GM21390 (cell line): ENCODE data around the gene P3H2.
"Not testable (repeated sequence)": the region's sequence is repeated elsewhere in the genome, so short reads cannot be mapped to it uniquely, and the experiment has no call there.

Source experiments
- ATAC-seq: cut with Tn5 transposase; IDR thresholded peaks from one replicate; pipeline ENCODE4 v1.9.1; 2021; ENCODE audit not compliant: unreplicated experiment

P3H2 gene

DNA sequence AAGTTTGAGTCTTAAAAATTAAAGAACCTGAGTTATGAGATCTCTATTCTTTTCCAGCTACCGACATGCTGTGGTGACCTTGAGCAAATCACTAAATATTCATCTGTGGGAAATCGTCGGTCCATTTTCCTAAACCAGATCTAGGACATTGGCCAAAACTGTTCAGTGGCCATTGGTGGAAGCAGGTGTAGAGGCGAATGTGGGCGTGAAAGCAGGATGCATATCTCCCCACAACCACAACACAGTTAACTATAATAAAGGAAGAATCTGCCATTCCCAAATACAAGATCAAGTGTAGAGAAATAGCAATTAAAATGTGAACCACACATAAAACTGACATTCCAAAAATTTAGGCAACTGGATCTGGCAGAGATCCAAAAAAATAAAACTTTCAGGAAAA lies 129.9 kb downstream of the P3H2 start:
- no peak for ATAC-seq

DNA sequence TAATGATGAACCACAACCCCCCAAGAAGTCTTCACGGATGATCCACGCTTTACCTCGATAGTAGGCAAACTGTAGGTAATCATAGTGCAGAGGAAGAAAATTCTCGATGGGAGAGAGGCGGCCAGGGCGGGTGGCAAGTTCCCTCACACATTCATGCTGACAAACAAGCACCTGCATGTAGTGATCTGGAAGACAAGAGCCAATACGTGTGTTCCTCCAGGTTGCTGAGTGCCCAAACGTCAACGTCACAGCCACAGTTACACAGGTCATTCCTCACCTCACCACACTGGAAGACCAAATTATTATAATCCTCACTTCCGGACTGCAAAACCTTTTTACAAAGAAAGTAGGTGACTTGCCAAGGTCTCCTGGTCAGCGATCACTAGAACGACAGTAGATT lies 131.8 kb downstream of the P3H2 start:
- no peak for ATAC-seq

DNA sequence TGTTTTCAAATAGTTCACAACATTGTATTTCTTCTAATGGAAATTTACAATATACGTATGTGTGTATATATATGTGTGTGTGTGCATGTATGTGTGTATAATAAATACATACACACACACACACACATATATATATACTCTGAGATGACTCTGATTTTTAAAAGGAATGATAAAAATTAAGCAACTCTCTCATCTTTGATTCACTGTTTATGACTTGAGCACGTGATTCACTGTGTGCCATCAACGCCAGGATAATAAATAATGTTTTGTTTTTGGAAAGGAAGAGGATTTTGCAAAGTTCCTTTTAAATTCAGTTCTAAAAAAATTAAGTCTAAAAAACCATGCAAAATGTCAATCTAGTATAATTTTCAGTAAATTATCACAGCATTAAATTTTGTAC lies 132.4 kb downstream of the P3H2 start:
- no peak for ATAC-seq

DNA sequence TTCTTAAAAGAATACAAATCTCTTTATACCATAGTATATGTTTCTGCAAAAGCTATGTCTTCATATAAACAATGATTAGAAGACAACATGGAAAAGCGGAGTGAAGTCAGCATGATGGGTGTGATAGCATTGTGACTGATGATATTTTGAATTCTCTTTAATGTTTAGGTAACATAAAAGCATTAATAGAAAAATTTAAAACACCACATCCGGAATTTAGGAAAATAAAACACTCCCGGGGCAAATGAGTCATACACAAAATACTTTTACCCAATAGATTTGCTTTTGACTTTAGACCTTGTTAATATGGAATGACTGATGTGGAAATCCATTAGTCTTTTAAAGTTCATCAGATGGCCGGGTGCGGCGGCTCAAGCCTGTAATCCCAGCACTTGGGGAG lies 134.7 kb downstream of the P3H2 start:
- no peak for ATAC-seq

DNA sequence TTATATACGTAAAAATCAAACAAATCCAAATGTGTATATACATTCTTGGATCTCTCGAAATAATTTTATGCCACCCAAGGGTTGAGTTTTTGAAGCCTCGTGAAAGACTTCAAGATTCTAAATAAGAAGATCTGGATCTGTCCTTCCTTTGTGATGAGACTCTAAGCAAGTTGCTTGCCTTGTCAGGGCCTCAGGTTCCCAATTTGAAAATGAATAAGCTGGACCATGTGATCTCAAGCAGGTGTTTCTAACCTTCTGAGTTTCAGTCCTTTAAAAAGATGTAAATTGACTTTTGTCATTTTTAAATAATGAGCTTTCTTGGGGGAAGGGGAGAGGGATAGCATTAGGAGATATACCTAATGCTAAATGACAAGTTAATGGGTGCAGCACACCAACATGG lies 137.1 kb downstream of the P3H2 start:
- no peak for ATAC-seq

DNA sequence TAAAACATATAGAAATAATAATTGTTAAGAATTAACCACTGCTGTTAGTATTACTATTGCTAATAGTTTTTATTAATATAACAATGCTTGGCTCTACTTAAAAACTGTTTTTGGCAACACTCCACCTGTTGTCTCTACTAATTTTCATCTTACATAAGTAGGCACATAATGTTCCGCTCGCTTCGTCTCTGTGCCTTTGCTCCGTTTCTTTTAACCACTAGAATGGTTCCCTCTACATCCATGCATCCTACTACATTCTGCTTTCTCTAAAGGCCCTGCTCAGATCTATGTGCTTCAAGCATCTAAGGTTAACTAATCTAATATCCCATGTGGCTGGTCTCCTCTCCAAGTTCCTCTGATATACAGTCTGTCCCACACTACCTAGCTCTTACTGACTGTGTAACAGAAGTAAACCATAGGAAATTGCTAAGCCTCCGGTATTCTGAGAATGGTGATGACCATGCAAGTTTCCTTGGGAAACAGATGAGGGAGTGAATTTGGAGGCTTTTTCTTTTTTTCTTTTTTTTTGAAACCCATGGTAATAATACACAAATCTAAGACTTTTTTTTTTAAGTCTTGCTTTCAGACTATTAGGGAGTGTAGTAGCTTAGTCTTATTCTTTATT lies 138.3 kb downstream of the P3H2 start:
- no peak for ATAC-seq

DNA sequence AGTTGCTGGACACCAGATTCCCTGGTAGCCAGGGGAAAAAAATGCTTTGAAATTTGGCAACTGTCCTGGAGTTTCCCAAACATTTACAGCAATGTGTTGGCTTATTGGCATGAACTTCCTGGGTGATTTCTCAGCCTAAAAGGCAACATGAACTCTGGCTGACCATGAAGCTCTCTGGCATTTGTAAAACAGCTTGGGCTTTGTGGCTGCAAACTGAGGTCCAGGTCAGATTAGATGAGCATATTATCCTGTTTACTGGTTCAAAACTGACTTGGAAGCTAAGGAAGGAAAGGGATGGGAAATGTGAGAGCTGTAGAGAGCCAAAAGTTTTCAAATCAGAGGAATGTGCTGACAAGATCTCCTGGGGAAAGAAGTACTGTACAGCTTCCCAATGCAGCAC lies 139.0 kb downstream of the P3H2 start:
- ATAC-seq, result no peak

DNA sequence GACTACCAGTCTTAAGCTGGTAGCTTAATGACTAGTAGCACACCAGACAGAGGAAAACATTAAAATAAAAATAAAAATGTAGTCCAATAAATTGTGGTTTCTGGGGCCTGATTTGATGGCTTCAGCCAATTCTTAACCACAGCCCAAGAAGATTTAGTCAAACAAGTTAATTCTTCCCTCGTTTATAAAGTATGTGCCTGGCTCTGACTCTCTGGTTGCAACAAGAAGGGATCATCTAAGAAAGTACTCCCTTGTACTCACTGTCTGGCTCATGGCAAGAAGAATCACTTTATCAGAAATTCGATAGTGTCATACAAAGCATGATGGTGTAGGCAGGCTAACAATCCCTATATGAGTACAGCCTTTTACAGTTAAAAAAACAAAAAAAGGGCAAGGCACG lies 141.9 kb downstream of the P3H2 start:
- ATAC-seq, result no peak

DNA sequence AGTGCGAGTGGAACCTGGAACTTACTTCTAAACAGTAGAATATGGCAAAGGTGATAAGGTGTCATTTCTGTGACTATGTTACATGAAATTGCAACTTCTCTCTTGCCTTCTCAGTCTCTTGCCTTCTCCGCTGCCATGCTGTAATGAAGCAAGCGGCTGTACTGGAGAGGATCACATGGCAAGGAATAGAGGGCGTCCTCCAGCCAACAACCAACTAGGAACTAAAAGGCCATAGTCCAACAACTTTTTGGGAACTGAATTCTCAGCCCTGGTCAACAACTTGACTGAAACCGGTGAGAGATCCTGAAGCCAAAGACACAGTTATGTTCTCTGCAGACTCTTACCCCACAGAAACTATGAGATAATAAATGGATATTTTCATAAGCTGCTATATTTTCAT lies 143.5 kb downstream of the P3H2 start:
- no peak for ATAC-seq

DNA sequence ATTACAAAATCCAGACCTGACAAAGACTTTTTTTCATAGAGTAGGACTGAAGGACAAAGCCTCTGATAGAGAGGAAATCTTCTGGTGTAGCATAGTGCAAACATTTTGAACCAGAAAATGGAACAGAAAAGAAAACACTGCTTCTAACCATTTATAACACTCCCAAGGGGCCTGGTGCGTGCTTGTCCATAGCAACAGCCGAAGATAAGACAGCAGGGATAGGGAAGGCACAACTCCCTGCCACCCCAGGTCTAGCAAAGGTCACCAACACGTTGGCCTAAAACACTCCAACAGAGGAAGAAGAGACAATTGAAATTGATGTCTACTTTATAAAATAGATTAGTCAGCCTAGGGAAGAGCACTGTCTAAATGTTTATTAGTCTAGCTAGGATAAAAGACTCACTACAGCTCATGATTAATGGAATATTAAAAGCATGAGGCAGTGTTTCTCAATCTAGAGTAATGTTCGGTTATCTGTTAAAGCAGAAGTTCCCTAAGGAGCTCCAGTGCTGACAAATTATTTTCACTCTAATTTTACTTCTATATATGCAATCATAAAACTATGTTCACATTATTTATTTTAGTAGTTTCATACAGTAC lies 145.2 kb downstream of the P3H2 start:
- ATAC-seq, result no peak

DNA sequence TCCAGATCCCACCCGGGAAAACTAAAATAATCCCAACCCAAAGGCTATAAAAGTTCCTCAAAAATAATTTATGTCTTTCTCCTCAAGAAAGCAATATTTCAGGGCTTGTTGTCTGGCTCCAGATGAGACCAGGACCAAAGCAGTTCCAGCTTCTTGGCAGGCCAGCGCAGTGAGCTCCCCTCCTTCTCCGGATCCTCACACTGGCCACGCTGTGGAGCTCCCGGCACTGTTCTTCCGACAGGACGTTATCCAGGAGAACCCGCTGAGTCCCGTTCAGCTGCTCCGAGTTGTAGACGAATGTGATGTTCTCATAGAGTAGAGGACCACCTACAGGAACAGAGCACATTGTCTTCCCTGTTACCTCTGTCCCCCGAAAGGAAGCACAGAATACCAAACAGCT lies 146.3 kb downstream of the P3H2 start:
- ATAC-seq, result no peak

DNA sequence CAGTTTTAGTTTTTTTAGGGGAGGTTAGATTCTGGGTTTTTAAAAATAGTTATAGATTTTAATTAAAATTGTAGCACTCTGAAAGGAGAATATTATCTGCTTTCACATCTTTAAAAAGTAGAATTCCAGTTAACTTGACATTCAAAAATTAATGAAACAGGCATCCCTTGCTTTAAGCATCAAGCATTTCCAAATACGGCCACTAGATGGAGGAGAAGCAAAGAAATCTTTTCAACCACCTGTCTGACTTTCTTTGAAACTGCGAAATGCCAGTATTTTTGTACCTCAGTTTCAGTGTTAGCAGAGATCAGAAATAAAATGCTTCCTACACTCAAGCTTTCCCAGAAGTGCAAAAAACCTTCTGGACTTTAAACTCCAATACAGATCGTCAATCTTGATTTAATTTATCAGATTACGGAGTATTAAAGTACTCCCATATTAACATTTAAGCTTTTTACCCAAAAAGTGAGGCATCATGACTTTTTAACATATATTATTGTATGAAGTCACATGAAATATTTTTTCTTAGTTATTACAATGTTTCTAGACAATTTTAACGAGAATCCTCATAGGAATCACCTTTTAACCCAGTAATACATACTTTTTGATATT lies 153.3 kb downstream of the P3H2 start:
- peak; percentile 84 for ATAC-seq

DNA sequence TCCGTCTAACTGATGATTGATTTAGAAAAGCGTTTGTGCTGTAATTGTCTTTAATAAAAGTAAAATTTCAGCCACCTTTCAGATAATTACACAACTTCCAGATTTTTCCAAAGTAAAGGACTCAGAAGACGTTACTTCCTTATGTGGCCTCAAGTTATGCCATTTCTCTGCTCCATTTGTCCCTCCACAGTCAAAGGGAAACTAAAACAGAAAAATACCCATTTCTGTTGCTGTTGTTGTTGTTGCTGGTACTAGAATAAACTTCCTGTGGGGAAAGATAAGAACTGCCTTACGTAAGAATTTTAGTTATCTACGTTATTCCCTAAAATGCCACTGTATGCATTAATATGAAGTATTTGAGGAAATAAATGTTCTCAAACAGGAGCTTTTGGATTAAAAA lies 153.9 kb downstream of the P3H2 start:
- peak; percentile 83 for ATAC-seq

DNA sequence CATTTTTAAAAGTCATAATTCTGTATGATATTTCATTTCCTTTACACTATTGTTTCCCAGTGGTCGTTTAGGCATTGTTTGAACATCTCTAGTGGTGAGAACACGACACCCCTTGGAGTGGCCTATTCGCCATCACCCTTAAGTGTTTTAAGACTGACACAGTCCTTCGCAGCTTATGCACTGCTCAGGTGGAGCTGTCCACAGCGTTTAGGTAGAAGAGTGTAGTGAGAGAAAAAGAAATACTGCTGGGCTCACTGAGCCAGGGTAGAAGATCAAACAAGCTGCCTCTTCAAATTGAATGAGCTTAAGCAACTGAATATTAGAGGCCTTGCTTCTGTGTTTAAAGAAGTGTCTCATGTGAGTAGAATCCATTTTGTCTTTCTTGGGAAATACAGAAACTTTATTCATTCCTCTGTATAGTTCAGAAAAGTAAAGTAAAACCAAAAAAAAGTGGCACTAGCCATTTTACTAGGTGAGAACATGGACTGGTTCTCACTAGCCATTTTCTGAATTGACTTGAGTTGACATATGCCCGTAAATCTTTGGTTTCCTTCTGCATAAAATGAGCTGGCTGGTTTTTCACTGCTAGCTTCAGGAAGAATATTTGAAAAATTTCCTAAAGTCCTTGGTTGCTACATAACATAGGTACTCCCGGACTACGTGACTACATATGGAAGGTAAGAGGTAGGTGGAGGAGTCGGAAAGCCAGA lies 155.9 kb downstream of the P3H2 start:
- ATAC-seq, result no peak

DNA sequence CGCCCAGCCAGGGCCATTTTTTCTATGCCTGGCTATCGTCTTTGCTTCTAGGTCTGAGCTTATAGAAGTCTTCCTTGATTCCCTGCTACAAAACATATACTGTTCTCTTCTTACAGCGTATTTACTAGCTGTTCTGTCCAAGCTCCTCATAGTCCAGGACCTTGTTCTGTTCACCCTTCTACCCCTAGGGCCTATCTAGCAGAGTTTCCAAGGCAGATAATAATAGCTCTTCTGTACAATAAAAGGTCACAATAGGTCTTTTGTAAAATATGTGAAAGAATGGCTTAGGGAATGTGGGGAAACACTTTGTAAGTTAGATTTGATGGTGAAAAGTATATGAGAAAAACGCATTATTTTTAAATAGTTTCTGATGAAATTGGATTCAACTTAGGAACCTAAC lies 158.2 kb downstream of the P3H2 start:
- no peak for ATAC-seq

DNA sequence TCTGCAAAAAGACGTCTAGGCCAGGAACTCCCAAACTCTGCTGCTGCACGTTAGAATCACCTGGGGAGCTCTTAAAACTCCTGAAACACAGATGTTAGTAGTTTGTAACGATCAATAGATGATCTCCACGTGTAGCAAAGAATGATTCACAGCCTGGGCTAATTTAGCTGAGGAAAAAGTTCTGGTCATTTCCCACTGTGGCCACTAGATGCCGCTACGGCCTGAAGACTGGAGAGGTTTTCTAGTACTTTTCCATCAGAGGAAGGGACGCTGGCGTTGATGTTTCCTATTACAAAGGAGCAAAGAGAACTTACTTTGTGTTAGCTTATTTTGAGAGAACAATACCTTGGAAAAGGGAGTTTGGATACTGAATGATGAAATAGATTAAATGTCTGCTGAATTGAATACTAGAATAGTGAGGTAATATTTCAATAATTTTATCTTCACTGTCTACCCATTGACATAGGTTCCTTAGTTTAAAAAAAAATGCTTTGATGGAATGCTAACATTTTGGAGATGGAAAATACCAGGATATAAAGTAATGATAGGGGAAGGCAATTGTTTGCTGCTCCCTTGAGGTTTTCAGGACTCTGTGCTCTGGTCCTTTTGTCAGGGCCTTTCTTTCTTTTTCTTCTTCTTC lies 159.1 kb downstream of the P3H2 start:
- ATAC-seq, result peak; percentile 80

DNA sequence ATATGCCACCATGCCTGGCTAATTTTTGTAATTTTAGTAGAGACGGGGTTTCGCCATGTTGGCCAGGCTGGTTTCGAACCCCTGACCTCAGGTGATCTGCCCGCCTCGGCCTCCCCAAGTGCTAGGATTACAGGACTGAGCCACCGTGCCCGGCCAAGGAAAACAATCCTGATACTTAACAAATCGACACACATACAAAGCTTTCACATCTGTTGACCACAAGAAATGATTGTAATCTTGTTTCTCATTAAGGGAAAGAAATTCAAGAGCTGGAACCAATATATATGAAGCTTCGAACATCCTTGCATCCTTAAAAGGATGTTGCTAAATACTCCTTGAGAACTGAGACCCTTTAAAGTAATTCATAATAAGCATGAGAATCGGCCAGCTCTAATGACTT lies 159.6 kb downstream of the P3H2 start:
- not testable (repeated sequence) for ATAC-seq

DNA sequence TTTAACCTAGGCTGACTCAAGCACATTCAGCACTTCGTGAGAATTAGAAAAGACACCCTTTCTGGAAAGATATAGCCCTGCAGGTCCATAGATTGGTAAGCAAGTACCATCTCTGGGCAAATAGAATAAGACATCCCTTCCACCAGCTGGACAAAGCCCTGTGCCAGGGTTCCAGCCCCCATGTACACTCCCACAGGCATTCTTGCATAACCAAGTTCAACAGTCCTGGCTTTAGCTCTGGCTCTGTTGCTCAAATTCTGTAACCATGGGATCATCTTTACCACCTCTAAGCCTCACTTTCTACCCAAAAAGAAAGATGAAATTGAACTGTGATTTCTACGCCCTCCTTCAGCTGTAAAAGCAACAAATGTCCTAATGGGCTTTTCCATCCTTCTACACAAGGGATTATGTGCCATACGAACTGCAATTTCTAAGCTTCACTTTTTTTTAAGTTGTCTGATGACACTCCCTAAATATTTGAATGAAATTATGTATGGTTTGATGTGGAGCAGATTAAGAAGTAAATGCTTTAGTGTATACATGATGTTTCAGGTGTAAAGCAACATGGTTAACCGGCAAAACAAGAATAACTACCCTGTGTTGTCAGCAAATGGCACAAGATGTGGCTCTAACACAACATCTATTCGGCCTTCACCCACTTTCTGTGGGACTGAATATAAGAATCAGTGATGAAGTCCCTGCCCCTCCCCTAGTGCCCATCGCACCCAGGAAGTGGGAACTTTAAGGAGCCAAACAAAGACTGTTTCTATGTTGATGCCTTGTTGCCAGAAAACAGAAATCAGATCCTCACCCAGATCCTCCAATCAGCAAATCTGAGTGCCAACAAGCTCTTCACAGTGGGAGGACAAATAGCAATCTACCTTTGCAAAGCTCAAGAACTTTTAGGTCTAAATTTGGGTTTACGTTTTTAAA lies 165.7 kb downstream of the P3H2 start:
- no peak for ATAC-seq

DNA sequence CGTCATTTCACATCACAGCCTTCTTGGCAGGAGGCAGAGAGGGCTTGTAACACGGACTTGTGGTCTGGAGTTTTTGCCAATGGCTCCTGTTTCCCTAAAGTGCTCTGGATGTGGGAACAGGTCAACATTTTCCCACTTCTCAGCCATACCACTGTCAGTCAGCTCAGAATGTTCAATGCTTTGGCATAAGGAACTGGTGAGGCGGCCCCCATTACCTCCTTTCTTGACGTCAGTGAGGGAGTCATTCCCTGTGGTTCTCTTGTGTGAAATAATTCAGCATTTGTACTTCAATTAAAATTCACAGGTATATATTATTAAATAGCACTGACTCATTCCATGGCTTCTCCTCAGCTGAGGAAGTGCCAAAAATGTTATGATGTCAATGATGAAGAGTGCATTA lies 167.1 kb downstream of the P3H2 start:
- no peak for ATAC-seq

DNA sequence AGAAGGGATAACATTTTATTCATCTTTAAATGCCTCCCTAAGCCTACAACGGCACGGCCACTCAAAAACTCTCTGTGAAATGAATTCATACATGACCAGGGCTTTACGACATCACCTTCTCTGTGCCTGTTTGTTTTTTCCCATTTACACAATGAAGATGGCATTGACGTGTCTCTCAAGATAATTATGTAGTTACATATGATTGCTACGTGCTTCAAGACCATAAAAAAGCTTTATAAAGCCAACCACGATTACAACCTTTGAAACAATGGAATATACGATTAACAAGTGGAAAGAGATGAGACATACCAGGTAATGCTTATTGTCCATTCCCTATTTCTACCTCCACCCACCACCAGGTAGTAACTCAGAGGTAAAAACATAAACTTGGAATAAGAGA lies 168.4 kb downstream of the P3H2 start:
- no peak for ATAC-seq

DNA sequence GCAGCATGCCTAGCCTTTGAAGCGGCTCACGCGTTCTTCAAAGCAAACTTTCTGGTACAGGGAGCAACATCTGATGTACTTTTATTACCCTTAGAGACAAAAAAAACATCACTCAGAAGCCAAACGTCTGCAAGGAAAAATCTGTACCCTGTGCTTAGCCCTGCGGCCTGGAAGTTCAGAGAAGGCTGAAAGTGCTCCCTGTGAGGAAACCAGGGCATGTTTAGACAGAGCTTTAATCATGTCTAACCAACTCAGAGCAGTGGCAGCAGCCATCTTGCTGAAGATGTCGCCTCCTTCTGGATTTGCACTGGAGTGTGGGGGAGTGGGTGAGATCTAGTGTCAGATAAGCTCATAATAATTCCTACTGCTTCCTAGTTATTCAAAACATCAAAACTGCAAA lies 170.4 kb downstream of the P3H2 start:
- ATAC-seq, result no peak
